T-helper 9 cell (primary cell): ENCODE measurements around the gene TMEM150C.

Experiments used
- DNase-seq: peaks from one replicate; pipeline ENCODE4 v3.0.0-alpha.2; 2020
- total RNA-seq, 2 donors: gene quantifications; one replicate each; lab custom pipeline; 2026; lab: John Stamatoyannopoulos, UW

TMEM150C gene
- 0 reads per million in 2 donors for total RNA-seq

DNA sequence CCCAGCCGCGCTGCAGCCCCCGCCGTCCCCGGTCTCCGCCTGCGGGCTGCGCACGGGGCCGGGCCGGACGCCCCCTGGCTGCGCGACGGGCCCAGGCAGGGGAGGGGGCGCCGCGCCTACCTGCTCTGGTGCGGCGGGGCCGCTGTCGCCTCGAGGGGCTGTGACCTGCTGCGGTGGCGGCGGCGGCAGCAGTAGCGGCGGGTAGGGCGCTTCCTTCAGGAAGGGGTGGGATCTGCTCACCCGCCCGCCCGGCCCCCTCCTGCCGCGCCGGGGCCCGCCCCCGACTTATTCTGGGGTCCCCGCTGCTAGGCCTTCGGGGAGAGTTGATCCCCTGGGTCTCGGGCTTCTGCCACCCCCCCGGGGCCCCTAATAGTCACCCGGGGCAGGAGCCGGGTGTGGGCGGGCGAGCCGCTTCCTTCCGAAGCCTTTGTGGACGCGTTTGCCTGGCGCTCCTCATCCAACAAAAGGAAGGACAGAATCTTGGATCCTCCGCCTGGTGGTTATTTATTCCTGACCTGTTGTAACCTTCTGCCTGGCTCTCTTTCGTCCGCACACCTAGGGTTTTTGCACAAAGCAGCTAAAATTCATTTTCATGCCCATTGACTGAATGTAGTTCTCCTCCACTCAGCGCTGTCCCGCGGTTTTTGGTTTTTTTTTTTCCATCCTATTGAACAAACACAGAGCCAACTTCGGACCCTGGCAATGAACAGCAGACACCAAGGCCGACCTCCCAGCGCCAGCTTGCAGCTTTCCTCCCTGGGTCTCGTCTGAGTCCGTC, at the start of gene TMEM150C:
Gene TMEM150C (minus strand): TSS at position 203 of the 778 bp plus-strand sequence. CDS start 57,331 bp downstream, outside the sequence.
- DNase-seq, result no peak

DNA sequence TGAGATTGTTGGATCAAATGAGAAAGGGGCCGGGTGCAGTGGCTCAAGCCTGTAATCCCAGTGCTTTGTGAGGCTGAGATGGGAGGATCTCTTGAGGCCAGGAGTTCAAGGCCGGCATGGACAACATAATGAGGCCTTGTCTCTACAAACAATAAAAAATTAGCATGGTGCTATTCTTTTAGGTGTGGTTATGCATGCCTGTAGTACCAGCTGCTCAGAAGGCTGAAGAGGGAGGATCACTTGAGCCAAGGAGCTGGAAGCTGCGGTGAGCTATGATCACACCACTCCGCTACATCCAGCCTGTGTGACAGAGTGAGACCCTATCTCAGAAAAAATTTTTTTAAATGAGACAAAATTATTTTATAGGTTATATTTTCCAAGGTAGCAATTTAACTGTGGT, 49.7 kb upstream of the TMEM150C start:
- DNase-seq, result no peak

GRCh38 chr4:82610041-82610440, 48.3 kb upstream of the TMEM150C start:
- DNase-seq, result no peak

DNA sequence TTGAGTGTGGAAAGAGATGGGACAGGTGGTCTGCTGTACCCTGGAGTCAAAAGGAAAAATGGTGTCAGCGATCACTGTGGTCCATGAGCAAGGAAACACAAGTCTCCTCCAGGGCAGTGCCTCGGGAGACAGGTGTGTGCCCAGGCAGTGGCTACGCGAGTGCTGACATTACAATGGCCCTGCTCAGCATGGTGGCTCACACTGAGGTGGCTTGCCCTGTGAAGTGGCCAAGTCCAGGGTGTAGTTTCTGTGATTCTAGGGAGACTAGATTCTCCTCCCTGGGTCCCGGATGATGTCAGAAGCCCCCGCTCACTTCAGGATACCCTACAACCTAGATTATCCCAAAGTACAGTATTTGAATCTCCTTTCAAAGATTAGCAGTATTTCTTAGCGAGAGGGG, 44.8 kb upstream of the TMEM150C start:
- DNase-seq, result no peak

DNA sequence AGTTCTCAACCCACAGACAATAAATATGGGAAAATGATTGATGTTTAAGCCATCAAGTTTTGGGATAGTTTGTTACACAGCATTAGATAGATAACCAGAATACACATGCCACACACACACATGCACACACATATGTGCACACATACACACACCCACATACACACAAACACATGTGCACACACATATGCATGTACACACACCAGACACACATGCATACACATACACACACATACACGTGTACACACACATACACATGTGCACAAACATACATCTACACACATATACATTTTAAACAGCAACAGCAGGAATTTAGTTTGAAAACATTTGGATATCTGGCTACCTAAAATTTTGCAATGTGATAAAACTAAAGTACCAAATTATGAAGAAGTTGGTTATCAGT, 42.7 kb upstream of the TMEM150C start:
- DNase-seq, result no peak

DNA sequence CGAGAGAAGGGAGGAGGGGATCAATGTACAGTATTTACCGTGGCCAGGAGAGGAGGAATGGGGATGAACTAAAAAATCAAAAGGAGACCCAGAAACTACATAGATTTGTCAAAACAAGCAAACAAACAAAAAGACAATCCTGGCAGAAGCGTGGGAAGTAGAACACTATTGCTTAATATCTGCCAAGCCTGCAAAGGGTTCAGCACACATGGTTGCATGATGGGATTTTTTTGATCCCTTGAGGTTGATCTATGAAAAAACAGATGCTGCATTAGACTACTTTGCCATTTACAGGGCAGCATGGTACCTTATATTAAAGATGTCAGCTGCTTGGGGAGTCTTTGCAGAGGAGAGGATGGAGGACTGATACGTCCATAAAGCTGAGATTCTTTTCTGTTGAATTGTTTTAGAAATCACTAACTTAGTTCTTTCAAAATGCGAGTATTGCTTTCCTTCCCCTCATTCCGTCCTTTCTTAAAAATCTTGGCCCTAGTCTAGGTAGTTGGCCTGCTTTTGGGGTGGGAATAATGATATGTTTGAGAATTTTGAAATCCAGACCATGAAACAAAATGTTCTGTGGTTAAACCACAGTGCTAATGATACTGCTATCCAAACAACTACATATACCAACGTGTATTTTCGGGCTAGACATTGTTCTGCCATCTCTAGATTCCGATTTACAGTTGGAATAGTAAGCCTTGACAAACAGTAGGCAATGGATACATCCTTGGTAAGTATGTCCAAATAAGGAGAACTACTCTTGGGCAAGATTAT, 39.6 kb upstream of the TMEM150C start:
- no peak for DNase-seq

DNA sequence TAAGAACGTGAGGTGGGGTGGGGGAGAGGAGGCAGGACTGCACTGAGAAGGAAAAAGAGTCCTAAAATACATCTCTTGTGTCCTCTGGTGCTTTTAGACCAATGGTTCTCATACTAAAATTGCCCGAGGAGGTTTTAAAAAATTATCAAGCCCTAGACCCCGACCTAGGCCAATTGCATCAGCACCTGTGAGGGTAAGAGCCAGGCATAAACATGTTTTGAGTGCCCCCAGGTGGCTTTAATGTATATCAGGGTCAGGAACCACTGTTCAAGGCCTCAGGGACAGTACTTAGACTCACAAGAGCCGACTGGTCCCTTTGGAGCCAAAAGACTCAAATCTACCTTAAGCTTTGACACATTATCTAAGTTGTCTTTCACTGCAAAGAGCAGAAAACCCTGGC, 37.5 kb upstream of the TMEM150C start:
- DNase-seq, result no peak

DNA sequence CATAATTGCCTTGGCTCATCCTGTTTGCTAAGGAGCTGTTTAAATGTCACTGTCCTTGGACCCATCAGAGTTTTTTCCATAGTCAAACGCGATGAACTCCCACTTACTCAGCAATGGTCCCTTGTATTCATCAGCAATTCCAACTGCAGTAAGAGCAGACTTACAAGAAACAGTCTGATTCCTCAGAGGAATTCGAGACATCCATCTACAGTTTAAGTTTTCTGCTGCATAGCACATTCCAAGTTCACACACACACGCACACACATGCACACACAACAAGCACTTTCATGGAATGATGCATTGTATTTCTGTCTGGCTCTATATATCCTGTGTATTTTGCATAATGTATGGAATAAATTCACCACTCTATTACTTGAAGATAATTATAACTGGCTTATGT, 32.7 kb upstream of the TMEM150C start:
- no peak for DNase-seq

DNA sequence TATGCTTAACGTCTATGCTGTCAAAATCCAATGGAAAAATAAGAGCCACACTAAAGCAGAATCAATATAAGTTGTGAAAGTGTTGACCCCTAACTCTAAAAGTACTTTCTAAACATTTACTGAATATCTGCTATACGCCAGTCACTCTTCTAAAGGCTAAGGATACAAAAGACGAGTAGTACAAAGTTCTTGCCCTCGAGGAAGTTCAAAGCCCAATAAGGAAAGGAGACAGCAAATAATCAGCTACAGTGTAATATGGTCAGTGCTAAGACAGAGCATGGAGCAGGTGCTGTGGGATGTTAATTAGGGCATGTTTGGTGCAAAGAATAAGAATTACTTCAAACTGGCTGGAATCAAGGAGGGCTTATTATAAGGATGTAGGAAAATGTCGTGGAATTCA, 31.6 kb upstream of the TMEM150C start:
- no peak for DNase-seq

DNA sequence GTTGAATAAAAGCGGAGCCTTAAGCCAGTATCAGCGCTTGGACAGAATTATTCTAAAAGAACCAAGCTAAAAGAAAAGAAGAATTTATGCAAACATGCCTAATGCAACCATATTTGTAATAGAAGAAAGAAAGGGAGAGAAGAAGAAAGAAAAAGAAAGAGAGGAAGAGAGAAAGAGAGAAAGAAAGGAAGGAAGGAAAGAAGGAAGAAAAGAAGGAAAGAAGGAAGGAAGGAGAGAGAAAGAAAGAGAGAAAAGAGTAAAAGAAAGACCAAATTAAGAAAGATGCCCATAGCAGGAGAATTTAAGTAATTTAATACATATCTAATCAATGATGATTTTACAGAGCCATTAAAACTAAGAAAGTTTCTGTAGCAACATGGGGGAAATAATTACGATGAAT, 30.9 kb upstream of the TMEM150C start:
- DNase-seq, result no peak

- no peak for DNase-seq
Observed at GRCh38 chr4:82591592-82591991, 29.8 kb upstream of the TMEM150C start.

GRCh38 chr4:82589756-82590155, 28.0 kb upstream of the TMEM150C start:
- no peak for DNase-seq

- no peak for DNase-seq
Observed at GRCh38 chr4:82588771-82589270, 27.0 kb upstream of the TMEM150C start.

DNA sequence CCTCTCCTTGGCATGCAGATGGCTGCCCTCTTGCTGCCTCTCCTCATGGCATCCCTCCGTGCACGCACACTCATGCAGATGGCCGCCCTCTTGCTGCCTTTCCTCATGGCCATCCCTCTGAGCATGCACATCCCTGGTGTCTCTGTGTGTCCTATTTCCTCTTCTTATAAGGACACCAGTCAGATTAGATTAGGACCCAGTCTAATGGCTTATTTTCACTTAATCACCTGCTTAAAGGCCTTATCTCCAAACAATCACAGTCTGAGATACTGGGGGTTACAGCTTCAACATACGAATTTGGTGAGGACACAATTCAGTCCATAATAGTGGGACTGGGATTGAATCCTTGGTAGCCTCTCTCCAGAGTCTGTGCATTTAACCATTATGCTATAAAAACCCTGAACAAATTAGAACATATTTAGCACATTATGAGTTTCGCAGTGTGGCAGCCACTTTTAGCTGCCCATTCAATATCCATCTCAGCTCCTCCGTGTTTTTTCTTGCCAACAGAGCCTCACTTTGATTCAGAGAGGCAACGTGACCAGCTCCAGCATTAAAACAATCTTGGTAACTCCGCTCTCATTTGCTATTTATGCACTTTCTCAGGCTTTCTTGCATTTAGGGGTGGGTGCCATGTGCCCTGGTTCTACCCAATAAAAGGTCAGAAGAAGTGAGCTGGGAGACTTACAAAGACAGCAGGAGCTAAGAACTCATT, 26.2 kb upstream of the TMEM150C start:
- no peak for DNase-seq

- no peak for DNase-seq
Observed at GRCh38 chr4:82585690-82586435, 24.1 kb upstream of the TMEM150C start.

DNA sequence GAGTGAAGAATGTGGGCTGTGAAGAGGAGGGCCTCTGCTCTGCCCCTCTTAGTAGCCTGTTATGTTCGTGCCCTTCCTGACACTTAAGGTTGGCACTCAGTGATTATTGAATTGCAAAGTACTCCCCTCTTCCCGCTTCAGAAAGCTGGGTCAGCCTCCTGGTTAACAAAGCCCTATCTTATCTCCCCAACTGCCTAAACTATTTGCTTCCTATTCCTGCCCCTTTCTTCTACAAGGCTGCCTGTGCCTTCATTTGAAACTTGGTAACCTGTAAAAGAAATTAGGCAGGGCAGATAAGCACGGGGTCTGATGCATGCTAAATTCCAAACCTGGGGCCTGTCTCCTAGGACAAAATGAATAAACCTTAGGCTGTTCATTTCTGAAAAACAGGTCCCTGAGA, 23.1 kb upstream of the TMEM150C start:
- DNase-seq, result no peak

DNA sequence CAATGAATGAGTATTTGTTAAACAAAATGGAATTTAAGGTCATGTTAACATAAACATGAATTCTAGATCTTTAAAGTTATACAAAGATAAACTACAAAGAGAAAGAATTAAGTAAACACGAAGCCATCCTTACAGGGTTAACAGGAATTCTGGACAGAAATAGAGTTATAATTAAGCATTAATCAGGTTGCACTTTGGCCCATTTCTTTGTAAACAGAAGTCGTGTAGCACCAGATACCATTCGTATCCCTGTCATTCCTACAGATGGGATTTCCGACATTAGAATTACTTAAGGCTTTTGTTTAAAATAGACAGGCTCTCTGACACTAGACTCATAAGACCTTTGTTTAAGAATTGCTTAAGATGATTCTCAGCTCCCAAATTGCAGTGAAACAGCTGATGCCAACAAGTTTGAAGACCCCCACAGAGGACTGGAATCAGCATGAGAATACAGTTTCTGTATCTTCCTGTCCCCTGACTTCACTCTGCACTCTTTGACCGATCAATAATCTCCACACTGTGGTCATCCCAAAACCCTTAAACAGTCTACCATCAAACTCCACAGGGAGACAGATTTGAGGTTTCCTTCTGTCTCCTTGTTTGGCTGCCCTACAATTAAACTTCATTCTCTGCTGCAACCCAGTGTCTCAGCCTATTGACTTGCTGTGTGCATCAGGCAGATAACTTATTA, 22.3 kb upstream of the TMEM150C start:
- DNase-seq, result no peak

DNA sequence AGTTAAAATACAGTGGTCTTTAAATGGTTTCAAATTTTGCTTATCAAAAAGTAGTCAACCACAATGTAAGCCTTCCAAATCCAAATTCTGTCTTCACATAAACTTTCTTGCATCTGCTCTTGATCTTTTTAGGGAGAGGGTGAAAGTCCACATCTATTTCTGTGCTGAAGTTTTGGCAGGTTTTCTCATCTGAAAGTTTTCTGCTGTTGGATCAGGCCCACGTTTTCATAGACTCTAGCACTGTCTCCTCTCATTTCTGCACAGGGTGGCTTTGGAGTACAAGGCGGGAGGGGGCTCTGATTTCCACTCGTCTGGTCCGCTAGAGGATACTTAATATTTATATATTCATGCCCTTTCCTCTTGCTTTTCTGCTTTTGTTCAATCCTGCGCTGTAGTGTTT, 18.1 kb upstream of the TMEM150C start:
- no peak for DNase-seq

GRCh38 chr4:82578935-82579334, 17.1 kb upstream of the TMEM150C start:
- DNase-seq, result no peak

GRCh38 chr4:82577451-82577850, 15.7 kb upstream of the TMEM150C start:
- DNase-seq, result no peak

GRCh38 chr4:82569727-82570126, 7.9 kb upstream of the TMEM150C start:
- no peak for DNase-seq

- no peak for DNase-seq
Observed at GRCh38 chr4:82569076-82569475, 7.3 kb upstream of the TMEM150C start.
